LNCaP clone FGC (cell line): Measurements from ENCODE around the gene SCD5.

Experiments
- DNase-seq: peaks from one replicate; pipeline ENCODE4 v3.0.0-alpha.2; 2011; ENCODE audit warnings: low read depth
- H3K4me3 ChIP-seq: 2 replicates; pipeline ENCODE4 v1.5.1; 2011; ENCODE audit warnings: mild to moderate bottlenecking, low read depth, low read length, control low read depth
- CTCF ChIP-seq: IDR thresholded peaks from 2 replicates; pipeline ENCODE4 v1.5.1; 2012; ENCODE audit warnings: mild to moderate bottlenecking; ENCODE audit not compliant: control insufficient read depth, insufficient read depth; ENCODE audit errors: extremely low read depth

SCD5 gene

GRCh38 chr4:82728301-82728700, 70.3 kb downstream of the SCD5 start:
- no peak for TF ChIP-seq CTCF

GRCh38 chr4:82726596-82726995, 72.0 kb downstream of the SCD5 start:
- TF ChIP-seq CTCF, result no peak
- DNase-seq, result no peak
- H3K4me3 ChIP-seq, result no peak overlapping the region

More at GRCh38 chr4:82728301-82728700, 70.3 kb downstream of the SCD5 start:
- no peak overlapping the region for H3K4me3 ChIP-seq
- no peak for DNase-seq

- TF ChIP-seq CTCF, result peak; percentile 96
- peak; percentile 32 for DNase-seq
- H3K4me3 ChIP-seq, result no peak overlapping the region
These were observed 76.7 kb downstream of the SCD5 start for GRCh38 chr4:82721819-82722423.

GRCh38 chr4:82718162-82718940, 80.2 kb downstream of the SCD5 start:
- no peak for DNase-seq
- H3K4me3 ChIP-seq, result no peak overlapping the region

GRCh38 chr4:82715731-82716617, 82.6 kb downstream of the SCD5 start:
- no peak overlapping the region for H3K4me3 ChIP-seq
- no peak for DNase-seq
- TF ChIP-seq CTCF, result no peak

More at GRCh38 chr4:82718162-82718940, 80.2 kb downstream of the SCD5 start:
- no peak for TF ChIP-seq CTCF

GRCh38 chr4:82713856-82714255, 84.7 kb downstream of the SCD5 start:
- no peak for TF ChIP-seq CTCF
- H3K4me3 ChIP-seq, result no peak overlapping the region
- DNase-seq, result no peak
